NCI-H2196 (cell line): ENCODE data around the gene TMEM187.
"Not testable (repeated sequence)": the region's sequence is repeated elsewhere in the genome, so short reads cannot be mapped to it uniquely, and the experiment has no call there.

ENCODE experiments used
- DNase-seq: peaks from one replicate; lab custom pipeline; 2025; ENCODE audit not compliant: unreplicated experiment; lab: John Stamatoyannopoulos, UW

The TMEM187 gene

DNA sequence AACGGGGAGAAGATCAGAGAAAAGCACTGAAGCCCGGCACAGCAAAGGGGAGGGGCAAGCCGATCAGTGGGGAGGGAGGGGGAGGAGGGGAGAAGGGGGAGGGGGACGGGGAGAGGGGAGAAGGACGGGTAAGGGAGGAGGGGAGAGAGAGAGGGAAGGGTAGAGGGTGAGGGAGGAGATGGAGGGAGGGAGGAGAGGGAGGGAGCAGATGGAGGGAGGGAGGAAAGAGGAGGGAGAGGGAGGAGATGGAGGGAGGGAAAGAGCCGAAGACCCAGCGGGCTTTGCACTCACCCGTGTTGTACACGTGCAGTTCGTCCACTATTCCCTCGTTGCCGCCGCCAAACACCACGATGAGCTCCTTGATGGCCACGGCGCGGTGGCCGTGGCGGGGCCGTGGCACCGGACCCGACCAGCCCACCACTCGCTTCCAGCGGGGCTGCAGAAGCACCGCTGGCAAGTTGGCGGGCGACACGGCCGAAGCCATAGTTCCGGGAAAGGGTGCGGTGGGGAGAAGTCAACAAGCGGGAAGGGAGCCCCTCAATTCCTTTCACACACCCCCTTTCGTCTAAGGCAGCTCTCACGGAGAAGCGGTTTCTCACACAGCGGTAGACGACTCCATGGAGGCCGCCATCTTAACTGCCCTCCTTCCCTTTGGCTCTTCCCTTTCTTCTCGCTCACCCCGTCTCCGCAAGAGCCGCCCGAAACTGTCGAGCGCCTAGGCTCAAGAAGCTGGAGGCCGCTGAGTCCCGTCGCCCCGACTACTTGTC, 2.0 kb upstream of the TMEM187 start:
- peak; percentile 30 for DNase-seq

DNA sequence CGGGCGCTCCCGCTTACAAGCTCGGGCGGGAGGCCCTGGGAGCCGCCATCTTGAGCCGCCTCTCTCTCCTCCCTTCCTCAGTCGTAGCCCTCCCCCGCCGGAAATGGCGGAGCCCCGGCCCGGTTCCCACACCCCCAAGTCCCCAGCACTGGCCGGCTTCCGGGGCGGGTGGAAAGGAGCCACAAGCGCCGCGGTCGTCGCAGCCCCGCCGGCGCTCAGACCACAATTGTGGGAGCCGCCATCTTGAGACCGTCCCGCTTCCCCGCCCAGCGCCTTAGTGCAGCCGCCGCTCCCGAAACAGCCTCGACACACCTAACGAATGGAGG, 1.5 kb upstream of the TMEM187 start:
- peak; percentile 76 for DNase-seq

DNA sequence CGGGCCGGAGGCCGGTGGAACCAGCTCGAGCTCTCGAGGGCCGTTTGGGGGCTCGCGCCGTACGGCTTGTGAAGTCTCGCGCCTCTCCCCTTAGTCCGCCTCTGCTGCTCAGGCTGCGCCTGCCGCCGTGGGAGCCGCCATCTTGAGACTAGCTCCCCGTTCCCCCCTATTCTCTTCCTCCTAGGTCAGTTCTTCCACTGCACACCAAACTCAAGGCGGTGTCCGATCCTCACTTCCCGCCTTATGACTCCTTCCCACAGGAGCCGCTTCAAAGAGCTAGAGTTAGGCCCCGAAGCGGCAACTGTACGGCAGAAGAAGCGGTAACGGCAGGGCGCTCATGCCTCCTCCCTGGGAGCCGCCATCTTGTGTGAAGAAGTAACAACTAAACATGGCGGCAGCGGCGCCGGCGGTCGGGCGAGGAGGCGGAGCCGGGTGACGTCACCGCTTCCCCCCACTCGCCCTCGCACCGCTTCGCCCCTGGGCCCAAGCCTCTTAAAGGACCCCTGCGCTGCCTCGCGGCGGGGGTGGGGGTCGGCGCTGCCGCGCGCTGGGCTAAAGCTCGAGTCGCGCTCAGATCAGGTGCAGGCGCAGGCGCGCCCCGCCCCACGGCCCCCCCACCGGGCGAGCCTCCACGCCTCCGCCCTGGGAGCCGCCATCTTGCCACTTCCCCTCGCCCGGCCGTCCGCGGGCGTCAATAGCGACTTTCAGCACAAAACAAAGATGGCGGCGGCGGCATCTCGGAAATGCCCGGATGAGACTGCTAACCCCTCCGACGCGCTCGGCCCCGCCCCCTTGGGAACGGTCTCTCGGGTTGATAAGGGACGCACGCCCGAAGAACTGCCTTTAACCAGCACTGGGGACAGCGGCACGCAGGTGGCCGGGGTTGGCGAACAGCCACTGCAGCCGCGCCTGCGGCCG, 845 bp upstream of the TMEM187 start, which contains the start of gene HCFC1:
Gene HCFC1 (minus strand): TSS at position 369 of the 918 bp plus-strand sequence. CDS start 978 bp downstream, outside the sequence.
- peak; percentile 82 for DNase-seq

DNA sequence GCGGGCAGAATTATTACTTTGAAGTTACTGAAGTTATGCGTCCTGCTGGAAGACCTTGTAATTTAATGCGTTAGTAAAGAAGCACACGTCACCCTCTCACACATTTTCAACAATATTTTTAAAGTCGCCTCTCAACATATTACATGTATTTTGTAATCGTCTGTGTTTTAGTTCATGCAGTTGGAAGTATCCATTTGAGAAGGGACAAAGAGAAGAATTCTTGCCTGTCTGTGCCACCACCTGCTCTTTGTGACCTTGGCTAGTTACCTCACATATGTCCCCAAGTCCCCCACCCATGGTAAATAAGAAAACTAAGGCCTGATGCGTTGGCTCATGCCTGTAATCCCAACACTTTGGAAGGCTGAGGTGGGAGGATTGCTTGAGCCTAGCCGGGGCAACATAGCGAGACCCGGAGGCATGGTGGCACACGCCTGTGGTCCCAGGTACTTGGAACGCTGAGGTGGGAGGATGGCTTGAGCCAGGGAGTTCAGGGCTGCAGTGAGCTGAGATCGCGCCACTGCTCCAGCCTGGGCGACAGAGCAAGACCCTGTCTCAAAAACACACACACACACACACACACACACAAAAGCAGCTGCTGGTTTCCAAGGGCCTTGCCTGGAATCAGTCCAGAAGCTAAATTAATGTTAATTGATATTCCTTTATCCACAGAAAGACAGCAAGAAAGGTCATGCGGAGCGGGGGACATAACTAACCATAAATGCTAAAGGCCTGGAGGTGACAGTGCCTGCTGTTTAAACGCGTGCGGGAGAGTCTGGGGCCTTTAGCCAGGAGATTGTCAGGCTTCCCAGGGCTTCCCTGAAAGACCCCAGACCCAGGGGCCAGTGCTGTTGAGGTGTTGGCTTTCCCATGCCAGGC, 811 bp downstream of the TMEM187 start:
- no peak for DNase-seq

DNA sequence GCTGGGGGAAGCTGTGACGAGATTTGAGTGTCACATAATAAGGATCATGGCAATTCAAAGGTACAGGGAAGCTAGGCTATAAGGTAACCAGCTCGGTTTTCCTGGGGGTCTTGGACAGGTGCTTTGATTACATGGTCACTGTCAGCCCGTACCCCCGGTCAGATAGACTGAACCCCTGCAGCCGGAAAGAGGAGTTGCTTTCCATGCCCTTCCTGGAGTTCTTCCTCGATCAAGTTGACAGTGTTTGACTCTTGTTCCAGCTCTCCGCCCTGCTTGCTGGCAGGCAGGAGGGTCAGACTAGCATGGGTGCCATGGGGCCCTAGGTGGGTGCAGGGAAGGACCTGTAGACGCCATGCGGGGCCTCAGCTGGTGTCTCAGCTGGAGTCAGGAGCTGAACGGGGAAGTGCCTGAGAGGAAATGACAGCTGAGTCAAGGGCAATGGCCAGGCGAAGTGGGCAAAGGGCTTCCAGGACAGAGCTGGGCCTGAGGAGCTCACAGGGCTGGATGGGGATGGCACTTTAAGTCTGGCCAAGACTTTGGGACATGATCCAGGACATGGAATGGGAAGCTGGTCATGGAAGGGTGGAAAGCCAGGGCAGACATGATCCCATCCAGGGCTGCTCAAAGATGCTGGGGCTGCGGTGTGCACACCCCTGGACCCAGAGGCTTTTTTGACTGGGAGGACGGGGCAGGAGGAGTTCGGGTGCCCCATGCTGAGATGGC, 1.6 kb downstream of the TMEM187 start:
- no peak for DNase-seq

DNA sequence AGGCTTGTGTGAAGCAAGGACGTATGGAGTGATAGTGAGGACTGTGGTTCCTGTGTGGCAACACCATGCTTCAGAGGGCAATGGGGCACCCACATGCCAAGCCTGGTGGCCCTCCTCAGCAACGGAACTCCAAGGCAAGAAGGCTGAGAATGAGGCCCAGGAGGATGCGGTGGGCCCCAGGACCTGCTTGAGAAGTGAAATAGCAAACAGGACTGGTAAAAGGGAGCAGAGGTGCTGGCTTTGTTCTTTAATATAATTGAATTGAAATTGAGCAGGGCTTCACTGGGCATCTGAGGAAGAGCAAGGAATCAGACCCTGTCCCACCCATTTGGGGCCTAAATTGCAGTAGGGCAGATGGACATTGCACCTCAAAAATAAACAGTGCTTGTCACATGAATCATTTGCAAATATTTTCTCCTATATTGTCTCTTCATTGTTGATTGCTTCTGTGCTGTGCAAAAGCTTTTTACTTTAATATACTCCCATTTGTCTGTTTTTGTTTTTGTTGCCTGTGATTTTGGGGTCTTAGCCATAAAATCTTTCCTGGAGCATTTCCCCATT, 2.3 kb downstream of the TMEM187 start:
- DNase-seq, result no peak

DNA sequence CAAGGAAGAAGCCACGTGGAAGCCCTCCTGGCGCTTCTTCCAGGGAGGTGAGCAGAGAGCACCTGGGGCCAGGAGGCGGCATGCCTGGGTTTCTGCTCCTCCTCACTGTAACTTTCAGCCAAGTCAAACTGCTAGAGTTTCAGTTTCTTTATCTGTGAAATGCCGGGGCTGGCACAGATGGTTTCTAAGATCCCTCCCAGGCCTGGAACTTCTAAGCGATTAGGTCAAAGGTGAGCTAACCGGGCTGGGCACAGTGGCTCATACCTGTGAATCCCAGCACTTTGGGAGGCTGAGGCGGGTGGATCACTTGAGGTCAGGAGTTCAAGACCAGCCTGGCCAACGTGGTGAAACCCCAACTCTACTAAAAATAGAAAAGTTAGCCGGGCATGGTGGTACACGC, 7.8 kb downstream of the TMEM187 start:
- DNase-seq, result not testable (repeated sequence)

DNA sequence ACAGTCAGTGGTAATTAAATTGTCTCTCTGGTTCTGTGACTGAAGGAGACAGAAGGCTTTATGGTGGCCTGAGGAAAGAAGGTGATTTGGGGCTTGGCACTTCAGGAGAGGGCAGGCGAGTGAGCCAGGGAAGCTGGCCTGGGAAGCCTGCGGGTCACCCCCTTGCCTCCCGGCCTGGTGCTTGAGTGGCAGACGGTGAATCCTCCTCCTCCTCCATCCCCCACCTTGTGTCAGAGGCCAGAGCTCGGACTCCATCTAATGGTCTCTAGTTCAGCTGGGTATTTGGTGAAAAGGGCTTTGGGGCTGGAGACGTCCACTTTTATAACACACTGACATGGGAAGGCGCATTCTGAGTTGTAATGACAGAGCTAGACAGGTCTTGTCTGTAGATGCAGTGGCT, 8.7 kb downstream of the TMEM187 start:
- no peak for DNase-seq

DNA sequence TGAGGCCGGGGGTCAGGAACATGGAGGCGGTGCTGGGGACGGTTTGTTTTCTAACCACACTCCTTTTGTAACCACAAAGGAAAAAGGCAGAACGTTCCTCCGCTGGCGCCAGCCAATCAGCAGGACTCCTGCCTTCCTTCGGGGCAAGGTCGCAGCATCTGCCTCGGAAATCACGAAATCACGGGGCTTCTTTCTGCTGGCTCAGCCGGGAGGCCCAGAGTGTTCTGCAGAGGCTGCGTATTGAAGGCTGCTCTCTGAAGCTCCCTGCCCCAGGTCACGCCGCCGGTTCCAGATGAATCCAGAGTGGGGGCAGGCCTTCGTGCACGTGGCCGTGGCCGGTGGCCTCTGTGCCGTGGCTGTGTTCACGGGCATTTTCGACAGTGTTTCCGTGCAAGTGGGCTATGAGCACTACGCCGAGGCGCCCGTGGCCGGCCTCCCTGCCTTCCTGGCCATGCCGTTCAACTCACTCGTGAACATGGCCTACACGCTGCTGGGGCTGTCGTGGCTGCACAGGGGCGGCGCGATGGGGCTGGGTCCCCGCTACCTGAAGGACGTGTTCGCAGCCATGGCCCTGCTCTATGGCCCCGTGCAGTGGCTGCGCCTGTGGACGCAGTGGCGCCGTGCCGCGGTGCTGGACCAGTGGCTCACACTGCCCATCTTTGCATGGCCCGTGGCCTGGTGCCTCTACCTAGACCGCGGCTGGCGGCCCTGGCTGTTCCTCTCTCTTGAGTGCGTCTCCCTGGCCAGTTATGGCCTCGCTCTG, 9.4 kb downstream of the TMEM187 start:
- no peak for DNase-seq

DNA sequence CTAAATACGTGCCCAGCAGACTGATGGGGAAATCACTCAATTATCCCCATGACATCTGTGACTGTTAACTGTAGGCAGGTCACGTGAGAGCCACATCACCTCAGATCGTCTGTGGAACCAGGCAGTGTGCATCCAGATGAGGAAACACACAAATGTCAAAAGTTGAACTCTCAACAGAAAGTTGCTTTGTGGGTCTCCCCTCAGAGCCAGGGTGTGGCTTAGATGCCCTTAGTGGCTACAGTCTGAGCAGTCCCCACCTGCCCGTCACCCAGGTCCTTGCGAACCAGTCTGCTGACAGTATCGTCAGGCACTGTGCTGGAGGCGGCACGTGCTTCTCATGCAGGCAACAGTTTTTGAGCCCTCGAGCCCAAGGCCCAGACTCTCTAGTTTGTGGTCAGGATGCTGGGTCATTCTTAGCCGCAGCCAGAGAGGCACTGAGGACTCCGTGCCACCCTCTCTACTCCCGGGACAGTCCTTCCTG, 10.8 kb downstream of the TMEM187 start:
- no peak for DNase-seq

DNA sequence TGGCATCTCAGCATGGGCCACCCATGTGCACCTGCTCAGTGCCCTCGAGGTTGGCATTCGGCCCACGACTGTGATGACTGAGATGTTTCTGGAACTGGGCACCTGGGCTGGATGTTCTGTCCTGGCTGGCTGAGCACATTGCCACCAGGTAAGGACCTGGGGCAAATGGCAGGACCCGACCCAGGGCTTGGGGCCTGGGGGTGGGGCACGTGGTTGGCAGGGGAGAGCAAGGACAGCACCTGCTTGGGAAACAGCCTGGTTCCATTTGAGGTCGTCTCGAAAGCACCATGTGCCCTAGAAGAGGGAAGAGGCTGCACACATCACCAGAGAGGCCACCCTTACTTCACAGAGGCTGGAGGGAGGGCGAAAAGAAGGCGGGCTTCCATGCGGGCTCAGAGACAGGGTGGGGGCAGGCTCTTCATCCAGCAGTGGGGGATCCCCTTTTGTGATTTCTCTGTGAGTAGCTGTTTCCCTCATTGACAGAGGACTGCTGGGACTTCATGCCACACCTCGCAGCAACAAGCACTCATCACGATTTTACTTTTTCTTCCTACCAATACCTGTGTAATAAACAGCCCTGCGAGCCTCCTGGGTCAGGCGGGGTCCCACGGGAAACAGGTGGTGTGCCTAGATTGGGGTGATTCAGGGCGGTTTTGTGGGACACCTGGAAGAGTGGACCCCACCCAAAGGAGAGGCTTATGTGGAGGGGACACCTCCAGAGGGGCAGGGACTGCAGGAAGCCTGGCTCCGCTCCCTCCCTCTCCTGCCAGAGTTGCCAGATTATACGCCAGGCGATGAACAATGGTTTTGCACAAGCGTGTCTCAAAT, 12.0 kb downstream of the TMEM187 start:
- DNase-seq, result peak; percentile 18

DNA sequence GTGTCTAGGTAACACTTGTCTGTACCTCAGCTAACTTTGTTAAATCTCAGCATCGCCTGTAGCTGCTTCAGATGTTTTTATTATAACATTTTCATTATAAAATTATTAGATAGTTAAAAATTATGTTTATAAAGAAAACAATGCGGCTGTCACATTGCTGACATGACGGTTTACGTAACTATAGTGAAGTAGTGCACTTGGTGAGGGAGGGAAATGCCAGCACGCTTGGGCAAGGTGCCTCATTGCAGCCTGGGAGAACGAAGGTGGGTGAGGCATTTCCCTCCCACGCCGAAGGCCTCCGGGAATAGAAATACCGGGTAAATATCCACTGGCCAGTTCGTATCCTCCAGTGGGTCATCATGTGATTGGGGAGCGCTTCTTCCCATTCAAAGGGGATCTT, 15.9 kb downstream of the TMEM187 start:
- no peak for DNase-seq

DNA sequence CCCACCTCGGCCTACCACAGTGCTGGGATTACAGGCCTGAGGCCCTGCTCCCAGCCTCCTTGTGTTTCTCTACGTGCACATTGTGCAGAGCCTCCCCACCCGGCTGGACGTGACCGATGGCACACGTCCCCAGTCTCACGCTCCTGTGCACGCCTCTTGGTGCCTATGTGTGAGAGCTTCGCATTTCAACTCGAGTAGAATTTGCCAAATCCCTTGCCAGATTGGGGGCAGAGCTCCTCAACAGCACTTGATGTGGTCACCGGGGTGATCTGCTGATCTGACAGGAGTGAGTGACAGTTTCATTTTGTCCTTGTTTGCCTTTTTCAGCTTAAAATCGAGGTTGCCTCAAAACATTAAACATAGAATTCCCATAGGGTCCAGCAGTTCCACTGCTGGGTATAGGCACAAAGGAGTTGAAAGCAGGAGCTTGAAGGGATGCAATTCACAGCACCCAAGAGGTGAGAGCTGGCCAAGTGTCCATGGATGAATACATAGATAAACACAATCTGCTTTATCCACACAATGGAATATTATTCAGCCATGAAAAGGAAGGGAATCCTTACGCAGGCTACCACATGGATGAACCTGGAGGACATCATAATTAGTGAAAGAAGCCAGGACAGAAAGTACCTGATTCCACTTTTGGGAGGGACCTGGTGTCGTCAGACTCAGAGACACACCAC, 17.6 kb downstream of the TMEM187 start:
- no peak for DNase-seq

DNA sequence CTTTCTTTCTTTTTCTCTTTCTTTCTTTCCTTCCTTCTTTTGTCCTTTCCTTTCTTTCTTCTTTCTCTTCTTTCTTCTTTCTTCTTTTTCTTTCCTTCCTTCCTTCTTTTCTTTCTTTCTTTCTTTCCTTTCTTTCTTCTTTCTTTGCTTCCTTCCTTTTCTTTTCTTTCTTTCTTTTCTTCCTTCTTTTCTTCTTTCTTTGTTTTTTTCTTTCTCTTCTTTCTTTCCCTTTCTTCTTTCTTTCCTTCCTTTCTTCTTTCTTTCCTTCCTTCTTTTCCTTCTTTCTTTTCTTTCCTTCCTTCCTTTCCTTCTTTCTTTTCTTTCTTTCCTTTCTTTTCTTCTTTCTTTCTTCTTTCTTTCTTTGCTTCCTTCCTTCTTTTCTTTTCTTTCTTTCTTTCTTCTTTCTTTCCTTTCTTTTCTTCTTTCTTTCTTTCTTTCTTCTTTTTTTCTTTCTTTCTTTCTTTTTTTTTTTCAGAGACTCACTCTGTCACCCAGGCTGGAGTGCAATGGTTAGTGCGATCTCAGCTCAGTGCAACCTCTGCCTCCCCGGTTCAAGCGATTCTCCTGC, 18.5 kb downstream of the TMEM187 start:
- DNase-seq, result no peak

DNA sequence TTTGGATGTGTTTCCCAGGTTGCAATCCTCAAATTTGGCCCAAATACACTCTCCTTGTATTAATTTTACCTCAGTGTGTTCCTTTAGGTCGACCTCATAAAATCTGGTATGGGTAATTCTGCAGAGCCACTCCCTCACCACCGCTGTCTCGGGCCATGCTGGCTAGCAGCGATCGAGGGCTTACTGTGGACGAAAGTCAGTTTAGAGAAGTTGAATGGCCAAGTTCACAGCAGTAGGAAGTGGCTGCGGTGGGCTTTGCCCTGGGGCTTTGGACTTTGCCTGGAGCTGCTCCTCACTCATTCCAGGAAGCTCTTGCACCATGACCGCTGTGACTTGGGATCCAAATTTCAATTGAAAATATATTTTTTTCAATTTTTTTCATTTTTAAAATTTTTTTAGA, 19.6 kb downstream of the TMEM187 start:
- DNase-seq, result no peak

DNA sequence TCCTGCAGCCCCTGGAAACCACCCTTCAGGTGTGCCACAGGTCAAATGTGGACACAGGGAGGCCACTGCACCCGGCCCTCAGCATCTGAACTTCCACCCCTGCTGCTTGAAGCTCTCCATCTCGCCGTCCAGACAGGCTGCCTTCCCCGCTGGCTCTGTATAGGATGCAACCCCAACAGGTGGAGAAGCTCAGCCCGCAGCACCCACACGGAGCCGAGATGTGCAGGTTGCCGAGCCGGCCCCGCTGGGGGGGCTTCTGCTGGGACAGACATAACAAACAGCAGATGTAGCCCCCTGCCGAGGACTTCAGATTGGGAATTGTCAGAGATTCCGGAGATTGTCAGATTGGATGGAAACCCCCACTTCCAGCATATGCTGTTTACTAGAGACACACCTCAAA, 20.5 kb downstream of the TMEM187 start:
- DNase-seq, result no peak

DNA sequence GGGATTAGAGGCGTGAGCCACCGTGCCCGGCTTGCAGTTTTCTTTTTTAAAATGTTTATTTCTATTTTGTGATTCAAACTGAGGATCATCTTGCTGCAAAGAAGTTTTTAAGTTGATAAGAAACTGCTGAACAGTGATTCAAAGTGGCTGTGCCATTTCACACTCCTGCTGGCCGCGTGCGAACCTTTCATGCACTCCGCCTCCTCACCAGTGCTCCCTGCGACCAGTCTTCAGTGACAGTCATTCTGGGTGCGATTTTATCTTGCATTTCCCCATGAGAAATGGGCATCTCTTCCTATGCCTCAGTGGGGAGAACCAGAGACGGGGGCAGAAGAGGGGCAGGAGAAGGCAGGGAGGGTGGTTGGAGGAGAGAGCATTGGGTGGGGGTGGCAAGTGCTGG, 21.4 kb downstream of the TMEM187 start:
- DNase-seq, result no peak

DNA sequence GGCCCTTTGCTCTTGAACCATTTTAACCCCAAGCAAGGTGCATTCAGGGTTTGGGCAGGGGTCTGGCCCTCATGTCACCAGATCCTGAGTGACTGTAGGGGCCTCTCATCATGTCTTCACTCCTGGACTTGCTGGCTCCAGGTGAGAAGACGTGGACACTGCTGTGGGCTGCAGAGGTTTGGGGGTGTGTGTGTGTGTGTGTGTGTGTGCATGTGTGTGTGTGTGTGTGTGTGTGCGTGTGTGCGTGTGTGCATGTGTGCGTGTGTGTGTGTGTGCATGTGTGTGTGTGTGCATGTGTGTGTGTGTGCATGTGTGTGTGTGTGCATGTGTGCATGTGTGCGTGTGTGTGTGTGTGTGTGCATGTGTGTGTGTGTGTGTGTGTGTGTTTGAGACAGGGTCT, 21.8 kb downstream of the TMEM187 start:
- DNase-seq, result not testable (repeated sequence)
